GM18508 (cell line): ENCODE data around the gene F13B.
"Not testable (repeated sequence)": the region's sequence is repeated elsewhere in the genome, so short reads cannot be mapped to it uniquely, and the experiment has no call there.

Experiments used
- ATAC-seq: cut with Tn5 transposase; IDR thresholded peaks from one replicate; pipeline ENCODE4 v1.9.1; 2021; ENCODE audit warnings: moderate number of reproducible peaks; ENCODE audit not compliant: insufficient read depth, unreplicated experiment

F13B gene

GRCh38 chr1:197049100-197049499 is 18.0 kb downstream of the F13B start:
- no peak for ATAC-seq

GRCh38 chr1:197042676-197043341 is 24.3 kb downstream of the F13B start:
- no peak for ATAC-seq

DNA sequence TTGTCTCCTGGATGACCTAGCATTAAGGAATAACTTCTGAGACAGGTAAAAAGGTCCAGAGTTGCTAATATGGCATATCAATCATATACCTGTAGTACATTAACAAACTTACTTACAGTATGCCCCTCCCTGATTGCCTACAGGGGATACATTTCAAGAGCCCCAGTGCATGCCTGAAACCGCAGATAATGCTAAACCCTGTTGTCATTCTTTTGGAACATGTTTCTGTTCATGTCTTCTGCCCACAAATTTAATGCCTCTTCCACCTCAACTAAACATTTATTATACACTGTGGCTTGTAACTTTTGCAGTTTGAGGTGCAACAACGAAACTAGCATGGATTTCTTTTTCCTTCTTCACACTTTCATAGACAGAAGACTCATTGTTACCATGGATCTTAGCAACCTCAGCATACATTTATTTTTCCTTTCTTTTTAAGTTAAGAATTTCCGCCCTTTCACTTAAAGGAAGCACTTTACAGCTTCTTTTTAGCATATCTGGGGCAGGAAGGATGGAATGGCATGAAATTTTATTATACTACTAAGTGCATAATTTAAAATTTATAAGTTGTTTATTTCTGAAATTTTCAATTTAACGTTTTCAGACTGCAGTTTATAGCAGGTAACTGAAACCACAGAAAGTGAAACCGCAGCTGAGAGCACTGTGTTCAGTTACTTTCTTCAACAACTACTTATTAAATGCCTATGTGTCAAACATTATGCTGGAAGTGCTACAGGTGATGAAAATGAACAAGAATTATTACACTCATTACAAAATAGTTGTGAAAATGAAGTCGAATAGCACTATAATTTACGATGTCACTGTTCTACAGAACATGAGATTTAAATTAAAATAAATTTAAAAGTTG is 25.3 kb downstream of the F13B start:
- ATAC-seq, result peak; percentile 61

GRCh38 chr1:197036861-197037260 is 30.2 kb downstream of the F13B start:
- ATAC-seq, result no peak

- ATAC-seq, result not testable (repeated sequence)
Observed at GRCh38 chr1:197034631-197035339, 32.3 kb downstream of the F13B start.

DNA sequence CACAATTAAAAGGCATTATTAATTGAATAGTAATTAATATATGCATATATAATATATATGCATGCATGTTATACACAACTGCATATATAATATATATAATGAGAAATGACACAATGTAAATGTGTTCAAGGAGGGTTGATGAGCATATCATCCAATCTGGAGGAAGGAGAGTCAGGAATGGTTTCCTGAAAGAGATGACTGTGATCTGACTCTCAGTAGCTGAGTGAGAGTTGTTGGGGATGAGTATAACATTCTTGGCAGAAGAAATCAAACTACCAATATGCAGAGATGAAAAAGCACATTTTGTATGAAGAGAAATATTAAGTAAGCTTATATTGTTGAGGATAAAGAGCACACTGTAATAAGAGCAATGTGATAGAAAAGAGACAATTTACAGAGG is 37.3 kb downstream of the F13B start:
- ATAC-seq, result no peak

DNA sequence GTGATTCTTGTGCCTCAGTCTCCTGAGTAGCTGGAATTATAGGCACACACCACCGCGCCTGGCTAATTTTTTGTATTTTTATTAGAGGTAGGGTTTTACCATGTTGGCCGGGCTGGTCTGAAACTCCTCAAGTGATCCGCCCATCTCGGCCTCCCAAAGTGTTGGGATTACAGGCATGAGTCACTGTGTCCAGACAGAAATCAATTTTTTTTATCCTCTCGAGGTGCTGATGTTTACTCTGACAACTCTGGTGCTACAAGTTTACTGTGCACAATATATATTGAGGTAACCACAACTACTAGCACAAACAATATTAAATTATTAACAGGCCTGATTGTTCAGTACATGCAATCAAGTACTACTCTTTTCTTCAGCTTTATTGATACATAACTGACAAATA is 39.7 kb downstream of the F13B start:
- ATAC-seq, result no peak

DNA sequence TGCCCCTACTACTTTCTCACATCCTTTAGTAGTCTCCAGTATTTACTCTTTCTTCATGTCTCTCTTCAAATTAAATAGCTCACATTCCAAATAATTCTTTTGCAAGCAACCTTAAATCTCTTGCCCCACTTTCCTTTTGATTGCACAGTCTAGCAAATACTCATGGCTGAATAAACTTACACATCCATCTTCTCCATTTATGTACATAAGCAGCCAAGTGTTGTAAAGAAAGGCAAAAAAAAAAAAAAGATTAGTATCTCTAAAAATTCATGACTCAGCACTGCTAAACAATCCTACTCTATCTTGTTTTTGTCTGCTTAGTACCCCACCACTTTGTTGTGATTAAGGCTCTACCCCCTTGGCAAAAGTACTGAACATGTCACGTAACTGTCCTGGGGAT is 42.6 kb downstream of the F13B start:
- no peak for ATAC-seq

- ATAC-seq, result no peak
Observed at GRCh38 chr1:197021716-197022115, 45.3 kb downstream of the F13B start.

DNA sequence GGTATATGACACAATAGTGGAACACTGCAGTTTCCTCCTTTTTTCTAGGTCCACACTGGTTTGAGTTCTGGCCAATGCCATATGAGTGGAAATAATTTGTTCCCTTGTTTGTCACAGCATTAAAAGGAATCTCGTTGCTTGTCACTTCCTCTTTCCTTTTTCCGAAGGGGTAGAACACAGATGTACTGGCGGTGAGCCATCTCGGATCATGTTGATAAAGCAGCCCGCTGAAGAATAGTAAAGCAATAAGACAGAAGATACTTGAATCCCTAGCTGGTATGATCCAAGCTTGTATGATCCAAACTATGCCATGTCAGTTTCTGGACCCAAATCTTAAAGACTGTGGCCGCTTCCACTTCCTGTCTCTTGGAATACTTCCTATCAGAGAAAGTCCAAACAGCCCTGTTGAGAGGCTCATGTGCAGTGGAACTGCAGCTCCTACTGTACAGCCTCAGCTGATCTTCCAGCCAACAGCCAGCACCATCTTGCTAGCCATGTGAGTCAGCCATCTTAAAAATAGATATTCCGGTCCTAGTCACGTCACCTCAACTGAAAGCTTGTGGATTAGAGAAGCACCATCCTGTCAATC is 49.4 kb downstream of the F13B start:
- no peak for ATAC-seq

DNA sequence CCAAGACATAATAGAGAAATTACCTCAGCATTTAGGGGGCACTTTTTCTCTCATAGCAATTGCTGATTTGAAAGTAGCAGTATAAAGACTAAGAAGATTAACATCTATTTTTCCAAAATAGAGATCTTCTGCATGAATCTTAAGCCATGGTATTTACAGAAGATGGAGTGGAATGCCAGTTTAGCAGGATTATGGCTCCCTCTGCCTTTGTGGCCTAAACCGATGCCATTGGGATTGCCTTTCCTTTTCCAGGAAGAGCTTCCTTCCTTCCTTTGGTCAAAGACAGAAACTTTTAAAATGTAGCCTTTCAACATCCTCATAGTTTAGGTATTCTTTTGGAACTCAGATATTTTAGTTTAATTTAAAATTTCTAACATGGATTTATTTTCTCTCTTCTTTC is 50.3 kb downstream of the F13B start:
- ATAC-seq, result no peak

DNA sequence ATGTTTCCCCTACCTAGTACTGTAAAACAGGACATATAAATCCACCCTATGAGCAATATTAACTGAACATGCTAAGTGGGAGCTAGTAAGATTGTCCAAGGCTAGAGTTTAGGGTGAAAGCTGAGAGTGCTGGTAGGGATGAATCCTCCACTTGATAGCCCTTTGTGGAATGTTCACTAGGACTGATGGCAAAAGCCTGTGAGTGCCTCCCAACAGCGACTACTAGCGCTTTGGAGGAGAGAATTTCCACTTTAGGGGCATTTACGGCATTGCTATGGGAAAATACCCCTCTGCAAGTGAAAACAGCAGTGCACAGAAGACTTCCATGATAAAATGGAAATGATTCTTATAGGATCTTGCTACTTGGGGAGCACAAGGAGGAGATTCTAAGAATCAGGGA is 53.8 kb downstream of the F13B start:
- no peak for ATAC-seq

DNA sequence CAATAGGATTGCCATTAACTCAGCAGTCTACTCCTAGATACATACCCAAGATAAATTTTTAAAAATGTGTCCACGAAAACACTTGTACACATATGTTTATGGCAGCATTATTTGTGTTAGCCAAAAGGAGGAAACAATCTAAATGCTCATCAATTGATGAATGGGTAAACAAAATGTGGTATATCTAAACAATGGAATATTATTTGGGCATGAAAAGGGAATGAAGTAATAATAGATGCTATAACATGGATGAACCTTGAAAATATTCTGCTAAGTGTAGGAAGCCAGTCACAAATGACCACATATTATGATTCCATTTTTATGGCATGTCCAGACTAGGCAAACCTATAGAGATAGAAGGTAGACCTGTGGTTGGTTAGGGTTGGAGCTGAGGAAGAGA is 55.4 kb downstream of the F13B start:
- no peak for ATAC-seq

GRCh38 chr1:197008861-197009260 is 58.2 kb downstream of the F13B start:
- no peak for ATAC-seq

GRCh38 chr1:197003132-197003531 is 63.9 kb downstream of the F13B start:
- no peak for ATAC-seq

GRCh38 chr1:197001828-197002227 is 65.2 kb downstream of the F13B start:
- ATAC-seq, result no peak

DNA sequence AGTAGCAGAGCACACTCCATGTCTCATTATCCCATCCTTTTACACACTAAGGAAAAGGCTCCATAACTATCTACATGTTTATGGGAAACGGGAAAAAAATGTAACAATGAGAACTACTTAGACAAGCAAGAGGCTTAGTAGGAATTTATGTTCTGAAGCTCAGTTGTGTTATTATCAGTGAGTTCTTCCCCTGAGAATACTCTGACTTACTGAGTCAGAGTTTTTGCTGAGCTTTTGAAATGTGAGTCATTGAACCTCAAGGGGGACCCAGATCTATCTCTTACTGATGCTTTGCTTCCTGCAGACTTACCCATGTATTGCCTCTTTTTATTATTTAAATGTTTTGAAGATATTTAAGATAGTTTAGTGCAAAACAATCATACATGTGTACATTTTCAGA is 69.6 kb downstream of the F13B start:
- ATAC-seq, result no peak

- ATAC-seq, result no peak
Observed at GRCh38 chr1:196993916-196994315, 73.1 kb downstream of the F13B start.

GRCh38 chr1:196991919-196992651 is 75.0 kb downstream of the F13B start:
- ATAC-seq, result not testable (repeated sequence)
